Caco-2 (cell line): Measurements from ENCODE around the gene NUDT16L1. TPM values are rescaled to one million over a fixed set of nuclear protein-coding genes. Genes with fewer than 3 reads are reported as not detected.

Experiments
- Bru-seq: library from RNA; stranded (reverse); fragments of 400-500 nt; gene quantifications from one replicate; lab custom pipeline; 2021; lab: Mats Ljungman, UMichigan
- BruChase-seq, 2 experiments: library from RNA; stranded (reverse); fragments of 400-500 nt; gene quantifications; one replicate each; lab custom pipeline; 2021; lab: Mats Ljungman, UMichigan
- BruUV-seq: library from RNA; stranded (reverse); fragments of 400-500 nt; replicated peaks from 2 replicates; lab custom pipeline; 2021; lab: Mats Ljungman, UMichigan
- CTCF ChIA-PET: fragments of 300-600 bp; sonication (Branson Sonifier 250); formaldehyde crosslinking; loops from one replicate; lab custom pipeline; 2022; ENCODE audit warnings: antibody characterized with exemption; lab: Charles Lee
- POLR2A ChIA-PET: fragments of 300-600 bp; sonication (Branson Sonifier 250); formaldehyde crosslinking; loops from one replicate; lab custom pipeline; 2022; ENCODE audit warnings: antibody characterized with exemption; lab: Charles Lee
- DNase-seq, 2 experiments: peaks; one replicate each; pipeline versions ENCODE4 v3.0.0 to v3.0.0-alpha.2; 2020 to 2022
- H3K27me3 ChIP-seq: replicated peaks from 2 replicates; pipeline ENCODE4 v1.6.0; 2011; ENCODE audit warnings: low read length; ENCODE audit not compliant: control insufficient read depth, insufficient read depth
- H3K36me3 ChIP-seq: 2 replicates; pipeline ENCODE4 v1.5.1; 2011; ENCODE audit warnings: low read length; ENCODE audit not compliant: control insufficient read depth, insufficient read depth
- H3K4me1 ChIP-seq: fragments of 250-450 bp; sonication (Bioruptor Pico); 2 replicates; pipeline ENCODE4 v1.5.1; 2020; ENCODE audit warnings: mild to moderate bottlenecking
- H3K4me3 ChIP-seq: 2 replicates; pipeline ENCODE4 v1.5.1; 2011; ENCODE audit warnings: low read depth, mild to moderate bottlenecking, control low read depth, low read length
- H3K9me3 ChIP-seq: fragments of 250-450 bp; sonication (Bioruptor Pico); 2 replicates; pipeline ENCODE4 v1.5.1; 2020; ENCODE audit warnings: mild to moderate bottlenecking, moderate library complexity
- H3K27ac Mint-ChIP-seq: one replicate; pipeline ENCODE4 v1.8.0; 2022; ENCODE audit warnings: mixed read lengths; ENCODE audit not compliant: unreplicated experiment
- H3K27me3 Mint-ChIP-seq: one replicate; pipeline ENCODE4 v1.8.0; 2022; ENCODE audit warnings: mixed read lengths; ENCODE audit not compliant: insufficient read depth, unreplicated experiment
- H3K36me3 Mint-ChIP-seq: one replicate; pipeline ENCODE4 v1.8.0; 2022; ENCODE audit warnings: mild to moderate bottlenecking, mixed read lengths; ENCODE audit not compliant: insufficient read depth, unreplicated experiment
- H3K4me1 Mint-ChIP-seq: one replicate; pipeline ENCODE4 v1.8.0; 2022; ENCODE audit warnings: low read depth, mixed read lengths; ENCODE audit not compliant: unreplicated experiment
- H3K4me3 Mint-ChIP-seq: one replicate; pipeline ENCODE4 v1.8.0; 2022; ENCODE audit warnings: mild to moderate bottlenecking, moderate library complexity, mixed read lengths; ENCODE audit not compliant: unreplicated experiment
- H3K9me3 Mint-ChIP-seq: one replicate; pipeline ENCODE4 v1.8.0; 2022; ENCODE audit warnings: mixed read lengths; ENCODE audit not compliant: unreplicated experiment
- intact Hi-C: fragments of 100-400 bp; cut with micrococcal nuclease; formaldehyde crosslinking; loops from one replicate; pipeline ENCODE4 v1.10.0; 2022; ENCODE audit not compliant: unreplicated experiment
- long read RNA-seq: library from polyadenylated mRNA; stranded (forward); transcript quantifications from one replicate; pipeline ENCODE4 v2.0.0, GENCODE V29; 2022
- total RNA-seq: library from RNA; stranded (reverse); gene quantifications from 2 replicates; pipeline ENCODE4 v1.2.3, GENCODE V29; 2022
- TF ChIP-seq, protein P1 (sequence below), 2 experiments: fragments of 200-600 bp in 1 of 2; IDR thresholded peaks; 1 replicate in 1 of 2; 2 replicates in 1 of 2; pipeline versions ENCODE4 v1.5.1 to v1.8.0; 2011 to 2022; ENCODE audit warnings: antibody characterized with exemption in 1 of 2, control low read depth in 1 of 2, inconsistent platforms in 1 of 2, low read depth in 1 of 2, low read length in 1 of 2, mild to moderate bottlenecking in 1 of 2, moderate library complexity in 1 of 2; ENCODE audit not compliant: insufficient read depth in 1 of 2, severe bottlenecking in 1 of 2, unreplicated experiment in 1 of 2

Gene NUDT16L1
- total RNA-seq: 27.9 and 31.3 TPM in 2 replicates
- Bru-seq, nascent RNA: percentile 63 among the genes with signal in this experiment
- percentile 77 among the genes with signal in this experiment for BruChase-seq, experiment 1, labeled RNA remaining after a 2-hour chase
- BruChase-seq, experiment 2, labeled RNA remaining after a 6-hour chase: percentile 88 among the genes with signal in this experiment
- long read RNA-seq, transcript NUDT16L1-204 (3 exons, 1,406 nt): minor isoform, 25 of 111 reads
- long read RNA-seq, transcript NUDT16L1-201 (3 exons, 1,349 nt): major isoform, 77 of 111 reads
- long read RNA-seq, partial matches to known transcripts: 4 of 111 reads
- long read RNA-seq, other reads (novel, unspliced or antisense): 4 of 111 reads

DNA sequence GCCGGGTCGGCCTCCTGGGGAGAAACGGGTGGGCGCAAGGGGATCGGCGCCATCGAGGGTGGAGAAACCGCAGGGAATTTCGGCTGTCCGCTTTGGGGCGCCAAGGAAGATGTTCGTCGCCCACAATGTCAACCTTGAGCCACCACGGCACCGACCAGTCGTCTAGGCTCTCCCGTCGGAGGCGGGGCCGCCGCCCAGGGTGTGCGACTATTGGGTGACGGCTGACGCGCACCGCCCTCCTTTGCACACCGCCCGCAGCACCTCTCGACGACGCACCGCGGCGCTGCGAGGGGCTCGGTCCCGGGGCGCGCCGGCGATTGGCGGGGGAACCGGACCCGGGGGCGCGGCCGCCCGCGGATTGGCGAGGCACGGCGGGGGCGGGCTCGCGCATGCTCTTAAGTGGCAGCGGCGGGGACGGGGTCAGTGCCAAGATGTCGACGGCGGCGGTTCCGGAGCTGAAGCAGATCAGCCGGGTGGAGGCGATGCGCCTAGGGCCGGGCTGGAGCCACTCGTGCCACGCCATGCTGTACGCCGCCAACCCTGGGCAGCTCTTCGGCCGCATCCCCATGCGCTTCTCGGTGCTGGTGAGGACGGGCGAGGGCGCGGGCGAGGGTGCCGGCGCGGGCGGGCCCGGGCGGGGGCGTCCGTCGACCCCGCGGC is at the start of gene NUDT16L1:
Gene NUDT16L1 (plus strand): TSS at position 267 of the 660 bp plus-strand sequence. CDS start 165 bp downstream, at position 432.
- peak within 1 kb of the TSS; percentile 76 for H3K4me3 Mint-ChIP-seq
- Histone ChIP-seq H3K36me3 (no peaks in the 10 kb centered on the region; the same call in 1 of the 2 replicates), H3K9me3 (no peaks in the 10 kb centered on the region), H3K27me3 (no peaks in the 10 kb centered on the region), H3K4me1 (0 out of 2 replicates have a peak, but pooled peaks cover 6% of the 10 kb centered on the region), H3K4me3 (peak within 1 kb of the TSS; percentile 100)
- H3K27ac Mint-ChIP-seq: peak within 1 kb of the TSS; percentile 63
- no TSS peak for BruUV-seq
- no peaks in the 10 kb centered on the region for H3K9me3 Mint-ChIP-seq
- TF ChIP-seq, protein P1, sequence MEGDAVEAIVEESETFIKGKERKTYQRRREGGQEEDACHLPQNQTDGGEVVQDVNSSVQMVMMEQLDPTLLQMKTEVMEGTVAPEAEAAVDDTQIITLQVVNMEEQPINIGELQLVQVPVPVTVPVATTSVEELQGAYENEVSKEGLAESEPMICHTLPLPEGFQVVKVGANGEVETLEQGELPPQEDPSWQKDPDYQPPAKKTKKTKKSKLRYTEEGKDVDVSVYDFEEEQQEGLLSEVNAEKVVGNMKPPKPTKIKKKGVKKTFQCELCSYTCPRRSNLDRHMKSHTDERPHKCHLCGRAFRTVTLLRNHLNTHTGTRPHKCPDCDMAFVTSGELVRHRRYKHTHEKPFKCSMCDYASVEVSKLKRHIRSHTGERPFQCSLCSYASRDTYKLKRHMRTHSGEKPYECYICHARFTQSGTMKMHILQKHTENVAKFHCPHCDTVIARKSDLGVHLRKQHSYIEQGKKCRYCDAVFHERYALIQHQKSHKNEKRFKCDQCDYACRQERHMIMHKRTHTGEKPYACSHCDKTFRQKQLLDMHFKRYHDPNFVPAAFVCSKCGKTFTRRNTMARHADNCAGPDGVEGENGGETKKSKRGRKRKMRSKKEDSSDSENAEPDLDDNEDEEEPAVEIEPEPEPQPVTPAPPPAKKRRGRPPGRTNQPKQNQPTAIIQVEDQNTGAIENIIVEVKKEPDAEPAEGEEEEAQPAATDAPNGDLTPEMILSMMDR (IDR thresholded peaks at IDR 0.05; ENCODE audit: insufficient read depth in 1 of 2, low read depth in 1 of 2, low read length in 1 of 2, severe bottlenecking in 1 of 2, unreplicated experiment in 1 of 2): no peak
- CTCF ChIA-PET: interaction anchor here (1.1 to 2.0 kb wide), 2 partner anchors 41 to 95 kb away, joined by 3 to 6 read pairs; partner anchors contain the start of genes ANKS3, DNAAF8 and SEPTIN12
- no peaks in the 10 kb centered on the region for H3K27me3 Mint-ChIP-seq
- H3K4me1 Mint-ChIP-seq: no peaks in the 10 kb centered on the region
- intact Hi-C loops: loop anchor here (2.0 to 5.0 kb wide), 3 partner anchors 73 to 263 kb away; partner anchors contain the start of genes ROGDI and ZNF500
- peaks cover 38% of the 10 kb centered on the region for H3K36me3 Mint-ChIP-seq
- POLR2A ChIA-PET: interaction anchor here (2.1 kb wide), 1 partner anchor 41 kb away, joined by 11 read pairs; the partner anchor contains the start of genes ANKS3 and DNAAF8
- peak; percentile 92 to 97 for DNase-seq

DNA sequence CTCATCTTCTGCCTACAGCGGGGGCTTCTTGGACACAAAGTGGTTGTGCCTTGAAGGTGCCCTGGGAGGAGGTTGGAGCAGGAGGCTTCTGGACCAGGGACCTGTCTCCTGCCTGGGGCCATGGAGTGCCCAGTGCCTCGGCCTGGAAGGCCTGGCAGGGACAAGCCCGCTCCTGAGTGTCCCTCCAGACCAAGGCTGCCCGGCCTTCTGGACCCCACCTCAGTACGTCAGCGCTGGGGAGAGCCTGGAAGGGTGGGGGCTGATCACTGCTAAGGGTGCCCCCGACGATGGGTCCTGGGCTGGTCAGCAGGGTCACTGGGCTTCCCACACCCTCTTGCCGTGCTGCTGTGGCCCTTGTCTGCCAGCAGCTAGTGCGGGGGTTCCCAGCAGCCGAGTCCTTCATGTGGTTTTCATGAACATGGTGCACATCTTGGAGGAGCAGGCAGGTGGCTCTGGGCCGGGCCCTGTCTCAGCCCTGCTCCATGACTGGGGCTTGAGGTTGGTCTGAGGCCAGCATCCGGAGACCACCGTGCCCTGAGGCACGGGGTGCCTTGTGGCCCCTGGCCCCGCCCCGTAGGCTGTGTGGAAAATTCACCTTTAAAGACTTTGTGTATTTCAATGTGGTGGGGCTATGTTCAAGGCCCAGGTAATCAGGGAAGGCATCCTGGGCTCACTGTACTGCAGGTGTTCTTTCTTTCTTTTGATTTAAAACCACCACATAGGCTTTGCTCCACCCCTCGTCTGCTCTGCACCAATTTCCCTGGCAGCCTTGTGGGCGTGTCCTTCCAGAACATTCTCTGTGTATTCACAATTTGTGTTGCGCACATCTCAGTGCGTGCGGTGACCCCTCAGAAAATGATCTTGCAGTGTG is 46.4 kb upstream of the NUDT16L1 start:
- H3K27me3 Mint-ChIP-seq: no peaks in the 10 kb centered on the region

More for the DNA sequence above, 46.4 kb upstream of the NUDT16L1 start:
- Histone ChIP-seq H3K9me3 (no peaks in the 10 kb centered on the region), H3K27me3 (no peaks in the 10 kb centered on the region), H3K4me3 (no peak overlapping the region), H3K36me3 (peaks cover 2% of the 10 kb centered on the region; the same call in 1 of the 2 replicates), H3K4me1 (no peaks in the 10 kb centered on the region)
- H3K36me3 Mint-ChIP-seq: peaks cover 24% of the 10 kb centered on the region
- no peak for DNase-seq
- no peaks in the 10 kb centered on the region for H3K4me1 Mint-ChIP-seq
- H3K4me3 Mint-ChIP-seq: no peak overlapping the region
- no peak overlapping the region for H3K27ac Mint-ChIP-seq
- TF ChIP-seq, protein P1 (IDR thresholded peaks at IDR 0.05; ENCODE audit: insufficient read depth in 1 of 2, low read depth in 1 of 2, low read length in 1 of 2, severe bottlenecking in 1 of 2, unreplicated experiment in 1 of 2): no peak
- intact Hi-C loops: no loop called here
- ChIA-PET POLR2A (no interaction called here), CTCF (no interaction called here)
- BruUV-seq: no TSS peak
- no peaks in the 10 kb centered on the region for H3K9me3 Mint-ChIP-seq
